IMR-90 (cell line): ENCODE measurements around the gene GLRA2. TPM values are rescaled to one million over a fixed set of nuclear protein-coding genes. Genes with fewer than 3 reads are reported as not detected.

Experiments used
- ATAC-seq: fragments of 200-7000 bp; cut with Tn5 transposase; 2 replicates; pipeline ENCODE4 v1.9.1; 2020; ENCODE audit warnings: low read depth, mild to moderate bottlenecking, moderate library complexity
- BruUV-seq: library from RNA; stranded (reverse); fragments of 400-500 nt; replicated peaks from 2 replicates; lab custom pipeline; 2021; lab: Mats Ljungman, UMichigan
- CTCF ChIA-PET: fragments of 300-600 bp; formaldehyde crosslinking; extraction: SDS; loops from one replicate; lab custom pipeline; 2021; ENCODE audit warnings: antibody characterized with exemption; lab: Yijun Ruan, JAX
- POLR2A ChIA-PET: fragments of 300-600 bp; sonication (Branson Sonifier 250); formaldehyde crosslinking; loops from one replicate; lab custom pipeline; 2022; ENCODE audit warnings: antibody characterized with exemption; ENCODE audit not compliant: unreplicated experiment; lab: Charles Lee
- DNase-seq: peaks from one replicate; pipeline ENCODE4 v3.0.0; 2013
- H2AFZ ChIP-seq: replicated peaks from 2 replicates; pipeline ENCODE3; 2013; ENCODE audit warnings: low read length, mild to moderate bottlenecking; ENCODE audit not compliant: poor library complexity
- H2AK5ac ChIP-seq: 2 replicates; pipeline ENCODE4 v1.6.1; 2013; ENCODE audit warnings: low read depth, low read length, inconsistent platforms
- H2AK9ac ChIP-seq: replicated peaks from 2 replicates; pipeline ENCODE3; 2013; ENCODE audit warnings: mild to moderate bottlenecking, low read depth, low read length, moderate library complexity; ENCODE audit not compliant: poor library complexity
- H2BK120ac ChIP-seq: 2 replicates; pipeline ENCODE4 v1.6.1; 2013; ENCODE audit warnings: low read depth, low read length, inconsistent platforms
- H2BK15ac ChIP-seq: 3 replicates; pipeline ENCODE4 v1.6.1; 2013; ENCODE audit warnings: low read depth, low read length, inconsistent platforms
- H2BK20ac ChIP-seq: 2 replicates; pipeline ENCODE4 v1.6.1; 2013; ENCODE audit warnings: low read depth, mild to moderate bottlenecking, inconsistent platforms, low read length, moderate library complexity
- H2BK5ac ChIP-seq: 2 replicates; pipeline ENCODE4 v1.6.1; 2013; ENCODE audit warnings: mild to moderate bottlenecking, low read depth, low read length, inconsistent platforms; ENCODE audit not compliant: poor library complexity, severe bottlenecking
- H3K14ac ChIP-seq: replicated peaks from 2 replicates; pipeline ENCODE4 v1.6.1; 2013; ENCODE audit warnings: low read depth, low read length, inconsistent platforms
- H3K18ac ChIP-seq: 2 replicates; pipeline ENCODE4 v1.6.1; 2013; ENCODE audit warnings: low read depth, low read length, control low read depth
- H3K23ac ChIP-seq: 2 replicates; pipeline ENCODE4 v1.6.1; 2013; ENCODE audit warnings: low read depth, low read length, inconsistent platforms
- H3K27ac ChIP-seq: 2 replicates; pipeline ENCODE4 v1.5.1; 2013; ENCODE audit warnings: mild to moderate bottlenecking, control low read depth, low read length; ENCODE audit not compliant: insufficient read depth
- H3K27me3 ChIP-seq: 2 replicates; pipeline ENCODE4 v1.6.1; 2013; ENCODE audit warnings: low read length; ENCODE audit not compliant: control insufficient read depth, insufficient read depth
- H3K36me3 ChIP-seq: 2 replicates; pipeline ENCODE4 v1.6.1; 2013; ENCODE audit warnings: low read length, mixed read lengths; ENCODE audit not compliant: control insufficient read depth, insufficient read depth
- H3K4ac ChIP-seq: 2 replicates; pipeline ENCODE4 v1.6.1; 2013; ENCODE audit warnings: low read depth, low read length, inconsistent platforms
- H3K4me1 ChIP-seq: 2 replicates; pipeline ENCODE4 v1.6.1; 2013; ENCODE audit warnings: low read length, mixed read lengths; ENCODE audit not compliant: control insufficient read depth, insufficient read depth
- H3K4me2 ChIP-seq: 2 replicates; pipeline ENCODE4 v1.6.1; 2013; ENCODE audit warnings: low read depth, mild to moderate bottlenecking, control low read depth, low read length, moderate library complexity
- H3K4me3 ChIP-seq: 2 replicates; pipeline ENCODE4 v1.5.1; 2013; ENCODE audit warnings: low read depth, mild to moderate bottlenecking, control low read depth, low read length, moderate library complexity; ENCODE audit not compliant: insufficient read depth
- H3K56ac ChIP-seq: 2 replicates; pipeline ENCODE4 v1.6.1; 2013; ENCODE audit warnings: low read length, inconsistent platforms; ENCODE audit not compliant: insufficient read depth; ENCODE audit errors: extremely low read depth
- H3K79me1 ChIP-seq, 2 experiments: 2 replicates each; pipeline ENCODE4 v1.6.1; 2013; ENCODE audit warnings: low read length in 2 of 2, inconsistent platforms in 1 of 2, low read depth in 1 of 2
- H3K9ac ChIP-seq: 2 replicates; pipeline ENCODE4 v1.6.1; 2013; ENCODE audit warnings: low read depth, low read length, control low read depth
- H3K9me1 ChIP-seq: 2 replicates; pipeline ENCODE4 v1.6.1; 2013; ENCODE audit warnings: low read length, inconsistent platforms; ENCODE audit not compliant: insufficient read depth
- H3K9me3 ChIP-seq: 2 replicates; pipeline ENCODE4 v1.6.1; 2013; ENCODE audit warnings: low read length; ENCODE audit not compliant: control insufficient read depth, insufficient read depth
- H4K20me1 ChIP-seq: 2 replicates; pipeline ENCODE4 v1.6.1; 2013; ENCODE audit warnings: low read length, inconsistent platforms; ENCODE audit not compliant: insufficient read depth
- H4K5ac ChIP-seq: 2 replicates; pipeline ENCODE4 v1.6.1; 2013; ENCODE audit warnings: mild to moderate bottlenecking, low read depth, low read length, control low read depth
- H4K8ac ChIP-seq, 2 experiments: 2 replicates each; pipeline ENCODE4 v1.6.1; 2013; ENCODE audit warnings: low read depth in 2 of 2, low read length in 2 of 2, control low read depth in 1 of 2, inconsistent platforms in 1 of 2
- H4K91ac ChIP-seq: 2 replicates; pipeline ENCODE4 v1.6.1; 2013; ENCODE audit warnings: low read depth, low read length, inconsistent platforms; ENCODE audit not compliant: insufficient read depth
- BHLHE40 ChIP-seq: fragments of 150-350 bp; IDR thresholded peaks from 2 replicates; pipeline ENCODE4 v1.6.1; 2016; ENCODE audit warnings: mild to moderate bottlenecking, low read depth, low read length
- CHD1 ChIP-seq: IDR thresholded peaks from 2 replicates; pipeline ENCODE4 v1.6.1; 2012; ENCODE audit warnings: low read depth, low read length, improper control_type of control experiment
- CTCF ChIP-seq: conservative IDR thresholded peaks from 2 replicates; pipeline ENCODE4 v1.5.1; 2012; ENCODE audit warnings: mild to moderate bottlenecking, low read depth, low read length, improper control_type of control experiment
- FOS ChIP-seq: fragments of 150-350 bp; IDR thresholded peaks from 2 replicates; pipeline ENCODE4 v1.6.1; 2016; ENCODE audit warnings: low read depth, low read length
- MAFK ChIP-seq: IDR thresholded peaks from 2 replicates; pipeline ENCODE4 v1.6.1; 2012; ENCODE audit warnings: low read depth, low read length, improper control_type of control experiment
- MAZ ChIP-seq: IDR thresholded peaks from 2 replicates; pipeline ENCODE4 v1.6.1; 2012; ENCODE audit warnings: low read depth, mild to moderate bottlenecking, low read length, improper control_type of control experiment, moderate library complexity, borderline replicate concordance
- MXI1 ChIP-seq: IDR thresholded peaks from 2 replicates; pipeline ENCODE4 v1.6.1; 2012; ENCODE audit warnings: low read depth, mild to moderate bottlenecking, low read length, moderate library complexity, borderline replicate concordance
- RCOR1 ChIP-seq: IDR thresholded peaks from 2 replicates; pipeline ENCODE4 v1.6.1; 2012; ENCODE audit warnings: mild to moderate bottlenecking, low read length, improper control_type of control experiment; ENCODE audit not compliant: insufficient replicate concordance
- RFX5 ChIP-seq: IDR thresholded peaks from 2 replicates; pipeline ENCODE4 v1.8.0; 2012; ENCODE audit warnings: low read depth, mild to moderate bottlenecking, low read length, moderate library complexity
- SMC3 ChIP-seq: fragments of 150-350 bp; IDR thresholded peaks from 2 replicates; pipeline ENCODE4 v1.6.1; 2016; ENCODE audit warnings: low read depth, mild to moderate bottlenecking, antibody characterized with exemption, low read length, moderate library complexity
- USF2 ChIP-seq: fragments of 150-350 bp; IDR thresholded peaks from 2 replicates; pipeline ENCODE4 v1.6.1; 2017; ENCODE audit warnings: mild to moderate bottlenecking, antibody characterized with exemption, low read length, low read depth
- WGBS, 2 experiments: methylation state at CpG; one replicate each; pipeline versions ENCODE4 v1.1.5 to v1.1.7; 2013; ENCODE audit warnings: missing lambda C conversion rate in 2 of 2; ENCODE audit not compliant: insufficient read length in 1 of 2; ENCODE audit errors: extremely low coverage in 2 of 2; 5-methylcytosine and 5-hydroxymethylcytosine counted together
- dilution Hi-C: fragments of 300-500 bp; cut with HindIII; formaldehyde crosslinking; loops from one replicate; pipeline ENCODE4 v1.14.3; 2018; ENCODE audit warnings: low sequenced_read_pairs; ENCODE audit not compliant: unreplicated experiment
- in situ Hi-C: fragments of 300-500 bp; cut with MboI; formaldehyde crosslinking; loops from 3 replicates; pipeline ENCODE4 v1.14.3; 2019; ENCODE audit warnings: low sequenced_read_pairs, inconsistent platforms, mixed read lengths
- intact Hi-C: fragments of 100-400 bp; cut with micrococcal nuclease; formaldehyde crosslinking; loops from 2 replicates; pipeline ENCODE4 v1.10.0; 2022
- polyA plus RNA-seq, 3 experiments: library from polyadenylated mRNA; depleted of rRNA; stranded (reverse); fragments of >200 nt; gene quantifications; 2 replicates each; pipeline ENCODE4 v1.2.3, GENCODE V29; 2012; ENCODE audit warnings: low replicate concordance in 1 of 3
- total RNA-seq: library from RNA; depleted of rRNA; stranded (reverse); fragments of >200 nt; gene quantifications from 2 replicates; pipeline ENCODE4 v1.2.3, GENCODE V29; 2012

Gene GLRA2
- total and polyA plus RNA-seq, 2 of the 4 experiments (the other 2 are of a cell fraction), result not detected

DNA sequence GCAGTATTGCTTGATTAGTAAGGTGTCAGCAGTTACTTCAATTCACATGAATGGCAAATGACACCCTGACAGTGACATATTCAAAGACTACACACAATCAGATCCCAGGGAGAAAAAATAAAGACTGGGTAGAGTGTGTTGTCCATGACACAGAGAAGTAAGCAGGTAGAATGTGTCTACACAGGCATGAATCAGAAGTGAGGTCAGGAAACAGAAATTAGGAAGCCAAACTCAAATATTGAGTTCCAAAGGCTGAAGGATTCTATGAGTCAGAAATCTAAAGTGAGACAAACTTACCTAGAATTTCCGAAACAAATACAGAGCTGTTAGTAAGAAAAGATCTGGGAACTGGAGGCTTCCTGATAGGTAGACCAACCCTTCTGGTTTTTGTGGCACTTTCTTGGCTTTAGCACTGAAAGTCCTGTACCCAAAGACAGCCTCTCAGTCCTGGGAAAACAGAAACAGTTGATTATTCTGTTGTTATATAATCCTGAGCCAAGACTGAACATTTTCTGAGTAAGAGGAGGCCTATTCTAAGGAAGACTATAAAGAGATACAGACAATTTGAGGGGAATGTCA lies 24.3 kb upstream of the GLRA2 start:
- POLR2A ChIA-PET, result no interaction called here
- CTCF ChIA-PET, result no interaction called here
- no peaks in the 10 kb centered on the region for H3K36me3 ChIP-seq

More for the DNA sequence above, 24.3 kb upstream of the GLRA2 start:
- no peak overlapping the region for H2AK5ac ChIP-seq
- no peak overlapping the region for H4K91ac ChIP-seq
- no peaks in the 10 kb centered on the region for H3K27me3 ChIP-seq
- no peaks in the 10 kb centered on the region for H3K9me3 ChIP-seq
- H3K56ac ChIP-seq, result no peak overlapping the region
- no TSS peak for BruUV-seq
- H2BK15ac ChIP-seq, result no peak overlapping the region
- no peak overlapping the region for H3K4me3 ChIP-seq
- H2BK5ac ChIP-seq, result no peak overlapping the region
- H3K4ac ChIP-seq, result no peak overlapping the region
- H3K4me2 ChIP-seq, result no peak overlapping the region
- no peaks in the 10 kb centered on the region for H4K20me1 ChIP-seq
- TF ChIP-seq RCOR1 (no peak), USF2 (no peak), BHLHE40 (no peak), RFX5 (no peak), MAZ (no peak), CHD1 (no peak), SMC3 (no peak), MXI1 (no peak), FOS (no peak), CTCF (no peak), MAFK (no peak)
- H3K18ac ChIP-seq, result no peak overlapping the region
- no peak overlapping the region for H3K14ac ChIP-seq
- in situ Hi-C loops, result no loop called here
- H2AK9ac ChIP-seq, result no peak overlapping the region
- H2AFZ ChIP-seq, result no peak overlapping the region
- intact Hi-C loops, result no loop called here
- H2BK20ac ChIP-seq, result no peak overlapping the region
- no peak for ATAC-seq
- DNase-seq, result no peak
- no peak overlapping the region for H3K27ac ChIP-seq
- no peak overlapping the region for H3K9ac ChIP-seq
- H3K23ac ChIP-seq, result no peak overlapping the region
- no peak overlapping the region for H2BK120ac ChIP-seq
- no peaks in the 10 kb centered on the region for H3K9me1 ChIP-seq
- dilution Hi-C loops, result no loop called here
- WGBS, 2 experiments, result no CpG with 5 or more reads among the region's 1 CpG
- H3K4me1 ChIP-seq, result no peaks in the 10 kb centered on the region
- H4K5ac ChIP-seq, result no peak overlapping the region
- H4K8ac ChIP-seq, result no peak overlapping the region
- H3K79me1 ChIP-seq, result no peaks in the 10 kb centered on the region
